BE2C (cell line): ENCODE results near the gene ZNF629.
A peak's percentile ranks its signal among the peaks of the same experiment; 100 is the strongest.

Source experiments
- DNase-seq: peaks from one replicate; pipeline ENCODE4 v3.0.0-alpha.2; 2020
- H3K27me3 ChIP-seq: fragments of 250-450 bp; sonication (Bioruptor Pico); 2 replicates; pipeline ENCODE4 v1.5.1; 2020; ENCODE audit warnings: mild to moderate bottlenecking
- H3K36me3 ChIP-seq: fragments of 250-450 bp; sonication (Bioruptor Pico); 2 replicates; pipeline ENCODE4 v1.5.1; 2020; ENCODE audit warnings: mild to moderate bottlenecking
- H3K4me1 ChIP-seq: fragments of 250-450 bp; sonication (Bioruptor Pico); 2 replicates; pipeline ENCODE4 v1.5.1; 2020
- H3K4me3 ChIP-seq: 2 replicates; pipeline ENCODE4 v1.5.1; 2011; ENCODE audit warnings: low read depth, low read length
- H3K9me3 ChIP-seq: fragments of 250-450 bp; sonication (Bioruptor Pico); 2 replicates; pipeline ENCODE4 v1.5.1; 2020
- CTCF ChIP-seq: IDR thresholded peaks from 2 replicates; pipeline ENCODE4 v1.5.1; 2012; ENCODE audit warnings: mild to moderate bottlenecking, low read depth, low read length

The ZNF629 gene

GRCh38 chr16:30764816-30765465 is 22.1 kb downstream of the ZNF629 start:
- no peak for TF ChIP-seq CTCF
- Histone ChIP-seq H3K4me1 (no peaks in the 10 kb centered on the region), H3K9me3 (no peaks in the 10 kb centered on the region), H3K27me3 (no peaks in the 10 kb centered on the region), H3K4me3 (no peak overlapping the region), H3K36me3 (peaks cover 66% of the 10 kb centered on the region)
- DNase-seq: no peak

- Histone ChIP-seq H3K27me3 (no peaks in the 10 kb centered on the region), H3K36me3 (peaks cover 59% of the 10 kb centered on the region), H3K9me3 (no peaks in the 10 kb centered on the region), H3K4me3 (no peak overlapping the region), H3K4me1 (no peaks in the 10 kb centered on the region)
- no peak for DNase-seq
- no peak for TF ChIP-seq CTCF
These were observed 22.9 kb downstream of the ZNF629 start for GRCh38 chr16:30764086-30764485.

- no peaks in the 10 kb centered on the region for H3K9me3 ChIP-seq
- H3K4me1 ChIP-seq: no peaks in the 10 kb centered on the region
- DNase-seq: no peak
- no peak for TF ChIP-seq CTCF
- H3K36me3 ChIP-seq: peaks cover 49% of the 10 kb centered on the region
- H3K27me3 ChIP-seq: no peaks in the 10 kb centered on the region
- H3K4me3 ChIP-seq: peak overlapping the region; percentile 73
These were observed 23.8 kb downstream of the ZNF629 start for GRCh38 chr16:30762991-30763725.

GRCh38 chr16:30761928-30762902 is 24.8 kb downstream of the ZNF629 start, which contains the start of the genes CFAP119 and RNF40:
Gene CFAP119 (minus strand): TSS chr16:30762062. CDS start chr16:30761748, 314 bp downstream.
Gene RNF40 (plus strand): TSS chr16:30762322. CDS start chr16:30762546, 224 bp downstream.
- H3K27me3 ChIP-seq: no peaks in the 10 kb centered on the region
- H3K36me3 ChIP-seq: peaks cover 43% of the 10 kb centered on the region
- peak; percentile 97 for DNase-seq
- H3K4me3 ChIP-seq: peak within 1 kb of the TSS; percentile 73
- H3K4me1 ChIP-seq: no peaks in the 10 kb centered on the region
- no peaks in the 10 kb centered on the region for H3K9me3 ChIP-seq
- TF ChIP-seq CTCF: no peak

- peak; percentile 49 for DNase-seq
- Histone ChIP-seq H3K27me3 (no peaks in the 10 kb centered on the region), H3K9me3 (no peaks in the 10 kb centered on the region), H3K4me1 (no peaks in the 10 kb centered on the region), H3K4me3 (peak overlapping the region; percentile 73), H3K36me3 (peaks cover 35% of the 10 kb centered on the region)
- TF ChIP-seq CTCF: no peak
These were observed 25.5 kb downstream of the ZNF629 start for GRCh38 chr16:30761427-30761927.
